ENCODE results near the gene SLC52A1. TPM values are rescaled to one million over a fixed set of nuclear protein-coding genes. Genes with fewer than 3 reads are reported as not detected.

The SLC52A1 gene
- total and polyA plus RNA-seq, 2 of the 13 experiments (the other 11 are each of a cell fraction or from before 2014, with no cell fraction given): 0.03 to 0.13 TPM

GRCh38 chr17:4997302-4998026, 37.8 kb downstream of the SLC52A1 start, which contains the start of the genes INCA1 and KIF1C (continued):
- TF ChIP-seq, protein P1, sequence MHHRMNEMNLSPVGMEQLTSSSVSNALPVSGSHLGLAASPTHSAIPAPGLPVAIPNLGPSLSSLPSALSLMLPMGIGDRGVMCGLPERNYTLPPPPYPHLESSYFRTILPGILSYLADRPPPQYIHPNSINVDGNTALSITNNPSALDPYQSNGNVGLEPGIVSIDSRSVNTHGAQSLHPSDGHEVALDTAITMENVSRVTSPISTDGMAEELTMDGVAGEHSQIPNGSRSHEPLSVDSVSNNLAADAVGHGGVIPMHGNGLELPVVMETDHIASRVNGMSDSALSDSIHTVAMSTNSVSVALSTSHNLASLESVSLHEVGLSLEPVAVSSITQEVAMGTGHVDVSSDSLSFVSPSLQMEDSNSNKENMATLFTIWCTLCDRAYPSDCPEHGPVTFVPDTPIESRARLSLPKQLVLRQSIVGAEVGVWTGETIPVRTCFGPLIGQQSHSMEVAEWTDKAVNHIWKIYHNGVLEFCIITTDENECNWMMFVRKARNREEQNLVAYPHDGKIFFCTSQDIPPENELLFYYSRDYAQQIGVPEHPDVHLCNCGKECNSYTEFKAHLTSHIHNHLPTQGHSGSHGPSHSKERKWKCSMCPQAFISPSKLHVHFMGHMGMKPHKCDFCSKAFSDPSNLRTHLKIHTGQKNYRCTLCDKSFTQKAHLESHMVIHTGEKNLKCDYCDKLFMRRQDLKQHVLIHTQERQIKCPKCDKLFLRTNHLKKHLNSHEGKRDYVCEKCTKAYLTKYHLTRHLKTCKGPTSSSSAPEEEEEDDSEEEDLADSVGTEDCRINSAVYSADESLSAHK (CRISPR knock-in tag; IDR thresholded peaks at IDR 0.05; ENCODE audit: borderline replicate concordance): 0 out of 2 replicates have a peak, but pooled peaks have one; percentile 60
- peak; percentile 71; the same call in 1 of the 2 replicates for TF ChIP-seq TFAP4 (IDR thresholded peaks at IDR 0.05; ENCODE audit: borderline replicate concordance, low read depth)
- TF ChIP-seq ZNF207 (IDR thresholded peaks at IDR 0.05; ENCODE audit: borderline replicate concordance): no peak
- TF ChIP-seq, protein P2, sequence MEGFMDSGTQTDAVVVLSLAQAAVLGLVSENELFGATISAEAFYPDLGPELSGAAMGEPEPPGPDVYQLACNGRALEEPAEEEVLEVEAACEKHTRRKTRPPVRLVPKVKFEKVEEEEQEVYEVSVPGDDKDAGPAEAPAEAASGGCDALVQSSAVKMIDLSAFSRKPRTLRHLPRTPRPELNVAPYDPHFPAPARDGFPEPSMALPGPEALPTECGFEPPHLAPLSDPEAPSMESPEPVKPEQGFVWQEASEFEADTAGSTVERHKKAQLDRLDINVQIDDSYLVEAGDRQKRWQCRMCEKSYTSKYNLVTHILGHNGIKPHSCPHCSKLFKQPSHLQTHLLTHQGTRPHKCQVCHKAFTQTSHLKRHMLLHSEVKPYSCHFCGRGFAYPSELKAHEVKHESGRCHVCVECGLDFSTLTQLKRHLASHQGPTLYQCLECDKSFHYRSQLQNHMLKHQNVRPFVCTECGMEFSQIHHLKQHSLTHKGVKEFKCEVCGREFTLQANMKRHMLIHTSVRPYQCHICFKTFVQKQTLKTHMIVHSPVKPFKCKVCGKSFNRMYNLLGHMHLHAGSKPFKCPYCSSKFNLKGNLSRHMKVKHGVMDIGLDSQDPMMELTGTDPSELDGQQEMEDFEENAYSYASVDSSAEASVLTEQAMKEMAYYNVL (CRISPR knock-in tag; IDR thresholded peaks at IDR 0.05; ENCODE audit: borderline replicate concordance): peak; percentile 18; the same call in 1 of the 2 replicates
- no peak for TF ChIP-seq MATR3 (CRISPR knock-in tag; IDR thresholded peaks at IDR 0.05)
- no peak for TF ChIP-seq FOXC1 (CRISPR knock-in tag; IDR thresholded peaks at IDR 0.05; ENCODE audit: borderline replicate concordance)
- TF ChIP-seq, protein P3, sequence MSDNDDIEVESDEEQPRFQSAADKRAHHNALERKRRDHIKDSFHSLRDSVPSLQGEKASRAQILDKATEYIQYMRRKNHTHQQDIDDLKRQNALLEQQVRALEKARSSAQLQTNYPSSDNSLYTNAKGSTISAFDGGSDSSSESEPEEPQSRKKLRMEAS (IDR thresholded peaks at IDR 0.05): no peak; the same call in 1 of the 2 replicates
- TF ChIP-seq TBP (CRISPR knock-in tag; IDR thresholded peaks at IDR 0.05): no peak
- TF ChIP-seq NFKBIZ (CRISPR knock-in tag; IDR thresholded peaks at IDR 0.05): no peak
- TF ChIP-seq ZNF362 (CRISPR knock-in tag; IDR thresholded peaks at IDR 0.05; ENCODE audit: borderline replicate concordance): no peak
- no peak for TF ChIP-seq ZNF512 (CRISPR knock-in tag; IDR thresholded peaks at IDR 0.05)
- no peak for TF ChIP-seq ZNF232 (CRISPR knock-in tag; IDR thresholded peaks at IDR 0.05; ENCODE audit: borderline replicate concordance)
- TF ChIP-seq NAIF1 (CRISPR knock-in tag; IDR thresholded peaks at IDR 0.05; ENCODE audit: borderline replicate concordance): no peak
- TF ChIP-seq GZF1 (CRISPR knock-in tag; IDR thresholded peaks at IDR 0.05): 0 out of 2 replicates have a peak, but pooled peaks have one; percentile 7
- TF ChIP-seq AKAP8 (CRISPR knock-in tag; IDR thresholded peaks at IDR 0.05): 0 out of 2 replicates have a peak, but pooled peaks have one; percentile 24
- TF ChIP-seq CREB1 (IDR thresholded peaks at IDR 0.05): 0 out of 2 replicates have a peak, but pooled peaks have one; percentile 14
- no peak for TF ChIP-seq CREB1 (CRISPR knock-in tag; IDR thresholded peaks at IDR 0.05)
- TF ChIP-seq ZNF230 (CRISPR knock-in tag; IDR thresholded peaks at IDR 0.05): no peak
- no peak for TF ChIP-seq ZNF816 (CRISPR knock-in tag; IDR thresholded peaks at IDR 0.05; ENCODE audit: borderline replicate concordance)

Measured in HepG2 (cell line).